Astrocyte of the hippocampus (primary cell): ENCODE data around the gene PIP4P1.
"Not testable (repeated sequence)": the region's sequence is repeated elsewhere in the genome, so short reads cannot be mapped to it uniquely, and the experiment has no call there.

Experiments
- DNase-seq: peaks from one replicate; pipeline ENCODE4 v3.0.0; 2011; ENCODE audit warnings: low read depth, low spot score

The PIP4P1 gene

DNA sequence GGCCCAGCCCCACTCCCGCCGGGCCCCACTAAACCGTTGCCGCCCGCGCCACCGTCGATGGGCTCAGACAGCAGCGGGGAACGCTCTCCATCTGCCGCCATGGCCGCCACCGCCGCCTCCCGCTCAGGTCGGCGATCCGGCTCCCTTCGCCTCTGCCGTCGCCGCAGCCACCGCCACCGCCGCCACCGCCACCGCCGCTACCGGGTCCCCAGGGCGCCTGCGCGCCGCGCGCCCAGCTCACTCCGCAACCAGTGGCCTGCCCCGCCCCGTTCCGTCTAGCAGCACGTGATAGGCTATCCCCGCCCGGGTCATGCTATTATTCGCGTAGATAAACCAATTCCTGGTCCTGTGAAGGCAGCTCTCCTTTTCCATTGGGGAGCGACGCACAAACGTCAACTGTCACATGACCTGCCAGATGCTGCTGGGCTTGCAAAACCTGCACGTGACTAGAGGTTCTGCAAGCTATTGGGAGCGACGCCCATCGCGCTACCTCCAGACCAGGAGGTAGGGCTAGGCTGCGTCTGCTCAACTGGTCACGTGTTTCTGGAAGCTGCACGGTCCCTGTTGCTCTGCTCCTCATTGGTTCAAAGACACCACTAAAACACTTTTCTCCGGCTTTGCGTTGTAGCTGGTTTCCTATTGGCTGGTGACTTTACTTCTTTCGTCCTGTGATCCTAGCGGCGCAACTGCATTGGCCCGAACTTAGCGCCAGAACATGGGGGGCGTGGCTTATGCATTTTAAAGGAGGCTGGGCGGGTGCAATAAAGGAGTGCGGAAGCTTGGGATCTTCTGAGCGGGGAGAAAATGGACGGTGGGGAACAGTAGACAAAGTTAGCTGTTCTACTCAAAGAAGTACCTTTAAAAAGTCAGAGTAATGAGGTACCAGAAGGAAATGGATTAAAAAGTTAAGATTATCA lies at the start of gene PIP4P1:
Gene PIP4P1, minus strand, starts transcription at position 210 of the 917 bp plus-strand sequence. Its CDS starts 109 bp downstream, at position 101.
- DNase-seq: peak; percentile 100

DNA sequence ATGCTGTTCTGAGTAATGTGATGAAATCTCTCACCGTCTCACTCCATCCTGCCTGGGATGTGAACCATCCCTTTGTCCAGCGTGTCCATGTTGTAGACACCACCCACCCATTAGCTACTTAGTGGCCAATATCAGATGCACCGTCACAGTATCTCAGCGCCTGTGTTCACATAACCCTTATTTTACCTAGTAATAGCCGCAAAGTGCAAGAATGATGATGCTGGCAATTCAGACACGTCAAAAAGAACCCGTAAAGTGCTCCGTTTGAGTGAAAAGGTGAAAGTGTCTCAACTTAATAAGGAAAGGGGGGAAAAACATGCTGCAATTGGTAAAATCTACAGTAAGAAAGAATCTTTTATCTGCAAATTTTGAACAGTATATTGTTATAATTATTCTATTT lies 47.1 kb upstream of the PIP4P1 start:
- DNase-seq: no peak

DNA sequence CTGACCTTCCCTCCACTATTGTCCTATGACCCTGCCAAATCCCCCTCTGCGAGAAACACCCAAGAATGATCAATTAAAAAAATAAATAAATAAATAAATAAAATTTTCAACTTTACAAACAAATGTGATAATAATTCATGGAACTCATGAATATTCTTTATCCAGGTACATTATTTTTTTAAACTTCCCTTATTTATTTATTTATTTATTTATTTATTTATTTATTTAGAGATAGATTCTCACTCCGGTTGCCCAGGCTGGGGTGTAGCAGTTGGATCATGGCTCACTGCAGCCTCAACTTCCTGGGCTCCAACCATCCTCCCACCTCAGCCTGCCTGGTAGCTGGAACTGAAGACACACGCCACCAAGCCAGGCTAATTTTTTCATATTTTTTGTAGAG lies 46.3 kb upstream of the PIP4P1 start:
- DNase-seq: not testable (repeated sequence)

DNA sequence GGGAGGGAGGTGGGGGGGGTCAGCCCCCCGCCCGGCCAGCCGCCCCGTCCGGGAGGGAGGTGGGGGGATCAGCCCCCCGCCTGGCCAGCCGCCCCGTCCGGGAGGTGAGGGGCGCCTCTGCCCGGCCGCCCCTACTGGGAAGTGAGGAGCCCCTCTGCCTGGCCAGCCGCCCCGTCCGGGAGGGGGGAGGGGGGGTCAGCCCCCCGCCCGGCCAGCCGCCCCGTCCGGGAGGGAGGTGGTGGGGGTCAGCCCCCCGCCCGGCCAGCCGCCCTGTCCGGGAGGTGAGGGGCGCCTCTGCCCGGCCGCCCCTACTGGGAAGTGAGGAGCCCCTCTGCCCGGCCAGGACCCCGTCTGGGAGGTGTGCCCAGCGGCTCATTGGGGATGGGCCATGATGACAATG lies 45.5 kb upstream of the PIP4P1 start:
- not testable (repeated sequence) for DNase-seq

DNA sequence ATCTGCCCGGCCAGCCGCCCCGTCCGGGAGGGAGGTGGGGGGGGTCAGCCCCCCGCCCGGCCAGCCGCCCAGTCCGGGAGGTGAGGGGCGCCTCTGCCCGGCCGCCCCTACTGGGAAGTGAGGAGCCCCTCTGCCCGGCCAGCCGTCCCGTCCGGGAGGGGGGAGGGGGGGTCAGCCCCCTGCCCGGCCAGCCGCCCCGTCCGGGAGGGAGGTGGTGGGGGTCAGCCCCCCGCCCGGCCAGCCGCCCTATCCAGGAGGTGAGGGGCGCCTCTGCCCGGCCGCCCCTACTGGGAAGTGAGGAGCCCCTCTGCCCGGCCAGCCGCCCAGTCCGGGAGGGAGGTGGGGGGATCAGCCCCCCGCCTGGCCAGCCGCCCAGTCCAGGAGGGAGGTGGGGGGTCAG lies 45.0 kb upstream of the PIP4P1 start:
- DNase-seq: not testable (repeated sequence)

DNA sequence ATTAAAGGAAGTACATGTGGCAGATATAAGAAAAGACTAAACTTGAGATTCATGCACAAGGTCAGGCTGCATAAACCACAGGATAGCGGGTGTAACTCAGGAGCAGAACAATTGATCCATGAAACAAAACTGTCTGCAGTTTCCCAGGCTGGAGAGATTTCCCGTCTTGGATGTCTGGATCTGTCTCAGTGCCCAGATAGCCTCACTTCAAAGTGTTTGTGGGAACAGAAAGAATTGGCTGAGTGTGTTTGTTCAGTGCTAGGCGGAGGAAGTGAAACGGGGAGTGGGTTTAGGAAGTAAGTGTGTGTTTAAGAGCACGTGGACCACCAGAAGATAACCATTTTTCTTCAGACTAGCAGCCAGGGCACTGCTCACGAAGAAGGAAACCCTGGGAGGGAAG lies 42.7 kb upstream of the PIP4P1 start:
- DNase-seq: no peak

DNA sequence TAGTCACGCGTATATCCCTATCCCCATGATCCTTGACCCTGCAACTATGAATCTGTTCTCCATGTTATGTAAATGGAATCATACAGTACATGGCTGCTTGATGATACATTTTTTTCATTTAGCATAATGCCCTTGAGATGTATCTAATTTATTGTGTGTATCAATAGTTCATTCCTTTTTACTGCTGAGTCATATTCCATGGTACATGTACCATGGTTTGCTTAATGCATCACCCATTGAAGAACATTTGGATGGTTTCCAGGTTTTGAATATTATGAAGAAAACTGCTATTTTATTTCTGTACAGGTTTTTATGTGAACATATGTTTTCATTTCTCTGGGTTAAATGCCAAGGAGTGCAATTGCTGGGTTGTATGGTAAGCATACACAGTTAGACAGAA lies 40.1 kb upstream of the PIP4P1 start:
- no peak for DNase-seq

DNA sequence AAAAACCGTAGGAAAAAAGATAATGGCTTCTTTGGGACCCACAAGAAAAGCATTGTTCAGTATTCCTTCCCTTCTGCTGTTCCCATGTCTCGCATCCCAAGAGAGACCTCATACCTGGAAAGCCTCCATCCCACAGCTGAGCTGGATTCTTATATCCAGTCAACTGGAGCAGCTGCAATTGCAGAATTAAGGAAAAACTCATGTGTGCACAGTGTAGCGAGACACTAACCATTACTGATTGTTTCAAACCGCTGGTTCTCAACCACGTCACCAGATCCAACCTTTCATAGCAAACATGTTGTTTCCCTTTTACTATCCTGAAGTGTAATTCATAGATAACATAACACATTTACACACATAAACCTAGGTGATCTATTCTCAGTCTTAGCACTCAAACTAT lies 38.6 kb upstream of the PIP4P1 start:
- DNase-seq: no peak

DNA sequence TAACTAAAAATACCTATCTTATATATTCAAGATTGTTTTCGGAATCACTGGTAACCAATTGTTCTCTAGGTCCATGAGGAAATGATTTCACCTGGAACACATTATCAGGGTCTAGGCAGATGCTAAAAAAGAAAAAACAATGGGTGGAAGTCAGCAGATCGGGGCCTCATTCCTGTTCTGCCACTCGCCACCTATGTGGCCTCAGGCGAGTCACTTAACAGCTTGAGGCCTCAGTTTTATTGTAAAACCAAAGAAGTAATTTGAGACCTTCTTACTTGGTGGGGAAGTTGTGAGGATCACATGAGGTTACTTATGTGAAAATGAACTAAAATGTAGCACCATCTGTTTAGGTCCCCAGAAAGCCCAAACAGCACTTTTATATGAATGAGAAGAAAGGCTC lies 37.9 kb upstream of the PIP4P1 start:
- no peak for DNase-seq

DNA sequence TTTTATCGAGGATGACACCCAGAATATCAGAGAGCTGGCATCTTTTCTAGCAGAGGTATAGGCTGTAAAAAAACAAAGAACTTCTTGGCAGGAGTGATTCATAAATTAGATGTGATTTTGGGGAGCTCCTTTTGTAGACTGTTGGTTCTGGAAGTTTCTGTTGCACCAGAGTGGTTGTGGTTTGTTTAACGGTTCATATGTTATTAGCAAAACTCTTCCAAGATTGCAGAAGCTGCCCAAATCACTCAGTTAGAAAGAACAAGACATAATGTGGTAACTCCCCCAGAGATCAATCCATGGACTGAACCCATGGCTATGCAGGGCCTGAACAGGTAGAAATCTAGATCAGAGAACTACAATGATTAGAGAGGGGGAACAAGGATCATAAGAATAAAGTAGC lies 37.4 kb upstream of the PIP4P1 start:
- no peak for DNase-seq

DNA sequence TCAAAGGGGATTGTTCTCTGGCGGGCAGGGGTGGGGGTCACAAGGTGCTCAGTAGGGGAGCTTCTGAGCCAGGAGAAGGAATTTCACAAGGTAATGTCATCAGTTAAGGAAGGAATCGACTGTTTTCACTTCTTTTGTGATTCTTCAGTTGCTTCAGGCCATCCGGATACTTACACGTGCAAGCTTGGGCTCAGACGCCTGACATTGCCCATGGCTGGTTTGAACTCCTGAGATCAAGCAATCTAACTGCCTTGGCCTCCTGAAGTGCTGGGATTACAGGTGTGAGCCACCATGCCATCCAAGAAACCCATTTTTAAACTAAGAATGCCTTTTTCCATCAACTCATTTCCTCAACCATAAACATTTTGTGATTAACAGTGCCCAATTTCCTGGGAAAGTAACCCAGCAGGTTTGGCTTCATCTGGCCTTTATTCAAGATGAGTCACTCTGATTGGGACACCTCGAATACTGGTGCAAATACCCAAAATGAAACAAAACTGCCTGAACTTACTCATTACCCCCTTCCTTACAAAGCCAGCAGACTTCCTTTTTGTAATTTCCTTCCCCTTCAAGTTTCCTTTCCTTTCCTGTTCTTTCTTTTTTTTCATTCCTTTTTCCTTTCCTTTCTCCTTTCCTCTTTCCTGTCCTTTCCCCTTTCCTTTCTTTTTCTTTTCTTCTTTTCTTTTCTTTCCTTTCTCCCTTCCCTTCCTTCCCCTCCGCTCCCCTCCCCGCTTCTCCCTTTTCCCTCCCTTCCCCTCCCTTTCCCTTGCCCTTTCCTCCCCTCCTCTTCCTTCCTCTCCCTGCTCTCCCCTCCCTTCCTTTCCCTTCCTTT lies 33.9 kb upstream of the PIP4P1 start:
- no peak for DNase-seq

DNA sequence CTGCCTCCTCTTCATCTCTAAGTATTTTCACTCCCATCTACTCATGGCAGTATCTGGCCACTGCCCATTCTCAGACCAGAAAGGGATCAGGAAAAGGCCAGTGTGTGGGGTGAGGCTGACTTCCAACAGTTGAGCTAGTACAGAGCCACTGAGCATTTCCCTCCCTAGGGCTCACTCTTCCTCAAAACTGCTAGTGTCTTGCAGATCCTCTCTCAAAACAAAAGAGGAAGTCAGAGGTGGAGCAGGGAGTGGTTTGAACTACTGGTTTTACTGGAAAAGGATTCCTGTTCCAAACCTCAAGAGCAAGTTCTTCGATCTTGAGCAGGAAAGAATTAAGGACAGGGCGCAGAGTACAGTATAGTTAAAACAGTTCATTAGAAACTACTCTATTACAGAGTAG lies 32.4 kb upstream of the PIP4P1 start:
- DNase-seq: no peak

DNA sequence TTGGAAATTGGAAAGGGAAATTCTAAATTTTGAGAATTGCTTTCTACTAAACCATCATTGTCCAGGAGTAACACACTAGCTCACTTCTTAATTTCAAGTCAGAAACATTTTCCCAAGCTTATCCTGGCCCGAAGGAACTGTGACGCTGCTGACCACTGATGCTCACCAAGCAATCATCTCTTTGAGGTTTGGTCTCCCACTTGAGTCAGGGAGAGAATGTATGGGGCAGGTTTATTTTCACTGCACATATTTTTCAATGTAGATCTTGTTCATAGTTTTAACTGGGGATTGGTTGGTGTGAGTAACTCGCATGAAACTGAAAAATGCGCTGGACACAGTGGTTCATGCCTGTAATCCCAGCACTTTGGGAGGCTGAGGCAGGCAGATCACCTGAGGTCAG lies 31.3 kb upstream of the PIP4P1 start:
- DNase-seq: peak; percentile 4

DNA sequence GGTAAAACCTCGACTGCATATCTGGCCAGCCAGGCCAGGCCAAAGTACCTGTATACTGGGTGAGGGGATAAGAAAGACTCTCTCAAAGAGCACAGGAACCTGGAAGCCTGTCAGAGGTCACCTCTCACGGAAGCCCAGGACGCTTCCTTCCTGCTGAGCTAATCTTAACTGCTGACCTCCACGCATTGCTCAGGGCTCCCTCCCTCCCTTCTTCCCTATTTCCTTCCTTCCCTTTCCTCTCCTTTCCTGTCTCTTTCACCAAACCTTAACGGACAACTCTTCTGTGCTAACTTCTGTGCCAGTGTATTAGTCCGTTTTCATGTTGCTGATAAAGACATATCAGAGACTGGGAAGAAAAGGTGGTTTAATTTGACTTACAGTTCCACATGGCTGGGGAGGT lies 29.3 kb upstream of the PIP4P1 start:
- no peak for DNase-seq

DNA sequence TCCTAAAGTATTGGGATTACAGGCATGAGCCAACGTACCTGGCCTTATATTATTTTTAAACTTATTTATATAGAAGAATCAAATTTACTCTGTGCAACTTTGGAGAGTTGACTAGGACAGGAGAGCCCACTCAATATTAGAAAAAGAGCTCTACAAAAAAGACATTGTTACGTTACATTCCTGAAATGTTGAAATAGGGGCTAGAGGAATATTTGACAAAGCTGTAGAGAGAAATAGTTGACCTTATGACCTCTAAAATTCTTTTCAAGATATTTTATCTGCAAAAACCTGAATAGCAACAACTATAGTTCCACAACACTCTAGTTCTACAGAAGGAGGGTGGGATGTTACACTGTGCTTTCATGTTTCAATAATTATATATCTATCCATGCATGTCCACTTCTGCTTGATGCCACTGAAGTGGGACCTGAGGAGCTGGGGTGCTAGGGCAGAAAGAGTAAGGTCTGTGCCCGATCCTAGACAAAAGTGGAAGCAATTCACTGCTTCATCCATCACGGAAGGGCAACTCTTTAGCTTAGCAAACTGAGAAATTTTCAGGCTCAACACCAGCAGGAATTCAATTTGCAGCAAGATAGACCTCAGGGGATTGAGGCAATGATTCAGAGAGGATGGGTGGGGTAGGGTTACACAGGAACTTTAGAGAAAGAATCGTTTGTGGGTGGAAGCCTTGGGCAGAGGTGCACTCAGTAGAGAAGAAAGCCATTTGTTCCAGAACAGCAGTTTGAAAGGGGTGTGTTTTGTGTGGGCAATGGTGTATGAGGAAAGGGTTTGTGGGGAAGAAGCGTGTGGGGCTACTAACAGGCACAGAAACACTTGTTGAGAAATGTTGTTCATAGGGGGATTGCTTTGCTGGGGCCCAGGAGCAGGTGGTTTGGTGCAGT lies 28.1 kb upstream of the PIP4P1 start:
- no peak for DNase-seq

DNA sequence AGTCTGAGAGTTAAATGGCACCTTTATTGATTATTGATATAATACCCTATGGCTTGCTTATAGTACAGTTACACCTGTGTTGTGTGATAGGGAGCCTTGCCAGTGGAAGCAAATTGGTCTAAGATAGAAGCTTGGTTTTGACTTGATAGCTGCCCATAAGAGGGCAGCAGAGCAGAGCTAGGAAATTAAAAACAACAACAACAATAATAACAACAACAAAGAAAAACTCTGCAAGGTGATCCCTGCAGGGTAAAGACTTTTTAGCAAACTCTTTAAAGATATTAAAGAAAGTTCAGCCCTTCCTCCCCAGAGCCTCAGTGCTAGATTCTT lies 26.1 kb upstream of the PIP4P1 start:
- no peak for DNase-seq

DNA sequence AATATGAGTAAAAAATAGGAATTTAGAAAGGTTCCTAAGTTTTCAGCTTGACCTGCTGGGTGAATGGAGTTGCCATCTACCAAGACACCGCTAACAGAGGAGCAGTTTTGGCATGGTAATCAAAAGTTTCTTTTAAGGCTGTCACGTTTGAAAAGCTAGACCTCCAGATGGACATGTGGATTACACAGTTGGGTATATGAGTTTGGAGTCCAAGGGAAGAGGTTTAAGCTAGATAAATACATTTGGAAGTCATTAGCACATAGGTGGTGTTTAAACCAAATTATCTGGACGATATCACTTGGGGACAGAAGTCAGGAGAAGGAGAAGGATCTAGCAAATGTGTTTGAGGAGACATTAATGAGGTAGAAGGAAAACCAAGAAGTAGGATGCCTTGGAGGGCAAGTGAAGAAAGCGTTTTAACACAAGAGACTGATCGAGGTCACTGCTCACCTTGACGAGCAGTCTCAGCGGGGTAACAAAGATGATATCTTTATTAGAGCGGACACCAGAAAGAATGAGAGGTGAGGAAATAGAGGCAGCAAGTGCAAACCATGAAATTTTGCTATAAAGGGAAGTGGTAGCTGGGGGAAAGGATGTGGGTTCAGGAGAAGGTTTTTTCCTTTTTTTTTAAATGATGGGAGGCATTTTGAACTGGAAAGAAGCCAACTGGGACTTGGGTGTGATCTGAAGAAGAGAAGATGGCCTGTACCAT lies 25.6 kb upstream of the PIP4P1 start:
- no peak for DNase-seq

DNA sequence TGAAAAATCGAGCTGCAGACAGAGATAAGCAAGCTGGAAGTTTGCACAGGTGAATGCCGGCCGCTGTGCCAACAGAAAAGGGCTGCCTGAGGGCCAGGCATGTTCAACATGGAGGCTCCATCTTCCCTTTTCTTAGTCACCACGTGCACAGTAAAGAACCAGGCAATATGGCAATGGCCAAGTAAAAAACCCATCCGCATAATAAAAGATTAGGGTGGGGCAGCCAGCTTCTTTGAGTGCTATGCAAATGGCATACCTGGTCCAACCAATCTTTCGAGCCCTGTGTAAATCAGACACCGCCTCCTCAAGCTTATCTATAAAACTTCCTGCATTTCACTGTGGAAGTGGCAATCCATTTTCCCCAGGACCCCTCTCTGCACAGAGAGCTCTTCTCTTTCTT lies 24.7 kb upstream of the PIP4P1 start:
- DNase-seq: no peak

DNA sequence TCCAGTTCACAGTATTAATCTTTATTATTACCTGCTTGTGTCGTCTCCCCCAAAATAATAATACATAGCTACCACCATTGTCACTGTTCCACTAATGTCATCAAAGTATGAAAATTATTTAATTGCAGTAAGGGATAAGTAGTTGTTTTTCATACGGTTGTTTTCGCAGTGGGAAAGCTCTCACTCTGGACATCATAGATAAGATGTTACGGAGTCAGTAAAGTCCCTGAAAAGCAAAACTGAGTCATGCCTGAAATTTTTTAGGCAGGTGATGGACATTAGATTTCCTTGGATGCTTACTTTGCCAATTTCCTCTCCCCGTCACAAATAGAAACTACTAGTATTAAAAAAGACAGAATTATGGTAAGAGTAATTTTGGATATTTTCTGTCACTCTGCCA lies 21.1 kb upstream of the PIP4P1 start:
- DNase-seq: no peak

DNA sequence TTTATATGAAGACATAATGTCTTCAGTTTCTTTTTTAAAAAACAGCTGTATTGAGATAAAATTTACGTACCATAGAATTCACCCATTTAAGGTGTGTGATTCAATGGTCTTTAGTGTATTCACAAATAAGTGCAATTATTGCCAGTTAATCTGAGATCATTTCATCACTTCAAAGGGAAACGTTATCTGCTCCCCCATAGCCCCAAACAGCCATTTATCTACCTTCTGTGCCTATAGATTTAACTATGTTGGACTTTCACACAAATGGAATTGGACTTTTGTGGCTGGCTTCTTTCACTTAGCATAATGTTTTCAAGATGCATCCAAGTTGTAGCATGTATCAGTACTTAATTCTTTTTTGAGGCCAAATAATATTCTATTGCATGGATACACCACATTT lies 17.7 kb upstream of the PIP4P1 start:
- DNase-seq: no peak

DNA sequence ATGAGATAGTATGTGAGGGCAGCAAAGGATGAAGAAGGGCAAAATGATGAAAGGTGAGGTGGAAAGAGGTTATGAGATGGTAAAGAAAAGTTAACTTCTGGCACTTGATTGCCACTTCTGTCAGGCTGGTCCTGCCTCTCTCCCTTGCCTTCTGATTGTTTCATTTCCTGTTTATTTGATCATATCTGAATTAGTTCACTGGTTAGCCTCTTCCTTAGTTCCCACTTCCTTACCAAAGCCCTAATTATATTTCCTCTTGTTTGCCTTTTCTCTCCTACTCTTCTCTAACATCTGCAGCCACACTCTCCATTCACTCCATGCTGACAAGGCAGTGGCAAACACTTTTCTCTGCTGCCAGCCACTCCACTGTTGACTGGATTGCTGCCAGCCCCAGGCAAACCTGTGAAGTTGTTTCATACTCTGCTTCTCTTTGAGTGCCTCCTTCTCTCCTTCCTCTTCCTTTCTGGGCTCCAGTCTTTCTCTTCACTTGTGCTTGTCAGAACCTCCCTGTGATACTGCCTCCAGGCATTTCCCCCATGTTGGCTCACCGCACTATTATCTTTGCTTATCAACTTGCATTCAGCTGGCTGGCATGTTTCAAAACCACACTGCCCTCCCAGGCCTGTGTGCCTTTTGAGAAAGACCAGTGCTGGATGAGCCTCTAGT lies 16.1 kb upstream of the PIP4P1 start:
- DNase-seq: peak; percentile 76
